Hematopoietic multipotent progenitor cell (in vitro differentiated cells): ENCODE results near the gene DVL3. TPM values are rescaled to one million over a fixed set of nuclear protein-coding genes. Genes with fewer than 3 reads are reported as not detected.
"Not testable (repeated sequence)": the region's sequence is repeated elsewhere in the genome, so short reads cannot be mapped to it uniquely, and the experiment has no call there.

Source experiments
- DNase-seq, 3 donors: peaks; one replicate each; pipeline ENCODE4 v3.0.0-alpha.2; 2011 to 2015; ENCODE audit warnings: low read depth in 2 of 3, low spot score in 2 of 3
- total RNA-seq: library from RNA; depleted of rRNA; stranded (reverse); fragments of >200 nt; gene quantifications from one replicate; pipeline ENCODE4 v1.2.3, GENCODE V29; 2012

Gene DVL3
- total RNA-seq, 1 donor: 38.0 TPM

DNA sequence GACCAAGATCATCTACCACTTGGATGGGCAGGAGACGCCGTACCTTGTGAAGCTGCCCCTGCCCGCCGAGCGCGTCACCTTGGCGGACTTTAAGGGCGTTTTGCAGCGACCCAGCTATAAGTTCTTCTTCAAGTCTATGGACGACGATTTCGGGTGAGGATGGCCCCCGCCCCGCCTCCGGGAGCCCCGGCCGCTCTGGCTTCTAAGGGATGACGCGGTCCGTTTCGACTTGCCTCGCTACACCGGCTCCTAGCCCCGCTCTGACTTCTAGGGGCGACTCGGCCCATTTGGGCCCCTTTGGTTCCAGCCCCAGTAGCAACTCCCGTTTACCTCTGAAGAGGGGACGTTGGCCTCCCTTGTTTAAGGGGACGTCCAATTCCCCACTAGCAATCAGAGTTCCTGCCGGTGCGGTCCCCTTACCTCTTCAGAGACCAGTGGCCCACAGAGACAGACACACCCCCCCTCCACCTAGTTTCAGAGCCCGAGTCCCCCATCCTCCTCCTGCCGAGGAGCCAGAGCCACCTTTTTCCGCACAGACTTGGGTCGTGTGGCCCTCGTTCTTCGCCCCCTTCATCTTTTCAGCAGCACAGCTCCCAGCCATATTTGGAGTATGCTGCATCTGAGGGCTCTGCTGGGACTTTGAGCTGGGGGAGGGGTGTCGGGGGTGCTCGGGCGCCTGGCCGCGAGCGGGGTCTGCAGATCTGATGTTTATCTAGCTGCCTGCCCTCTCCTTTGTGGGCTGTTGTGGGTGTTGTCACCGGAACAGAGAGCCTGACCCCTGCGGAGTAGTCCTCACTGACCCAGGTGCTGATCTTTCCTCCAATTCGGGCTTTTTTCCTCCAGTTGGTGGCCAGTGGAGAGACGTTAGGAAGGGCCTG is 706 bp downstream of the DVL3 start:
- DNase-seq: peak in 2 of 3 donors; percentile 21 to 33

GRCh38 chr3:184156522-184156955 is 1.4 kb downstream of the DVL3 start:
- DNase-seq: no peak

DNA sequence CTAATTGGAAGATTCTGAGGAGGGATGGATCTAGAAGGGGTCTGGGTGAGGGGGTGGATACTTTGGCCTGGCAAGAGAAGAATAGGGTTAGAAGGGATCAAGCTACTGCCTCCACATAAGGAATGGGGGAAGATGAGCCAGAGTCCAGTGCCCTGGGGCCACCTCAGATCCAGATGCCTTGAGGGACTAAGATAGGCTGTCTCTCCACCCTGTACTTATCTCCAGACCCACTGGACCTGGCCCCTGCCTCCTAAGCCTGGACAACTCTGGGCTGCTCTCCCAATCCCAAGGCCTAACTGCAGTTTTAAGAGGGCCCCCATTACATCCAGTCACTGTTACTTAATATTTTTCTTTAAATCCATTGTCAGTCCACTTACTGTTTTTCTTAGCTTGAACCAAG is 2.0 kb downstream of the DVL3 start:
- DNase-seq: no peak

- DNase-seq: no peak
These were observed 3.2 kb downstream of the DVL3 start for GRCh38 chr3:184158404-184158803.

DNA sequence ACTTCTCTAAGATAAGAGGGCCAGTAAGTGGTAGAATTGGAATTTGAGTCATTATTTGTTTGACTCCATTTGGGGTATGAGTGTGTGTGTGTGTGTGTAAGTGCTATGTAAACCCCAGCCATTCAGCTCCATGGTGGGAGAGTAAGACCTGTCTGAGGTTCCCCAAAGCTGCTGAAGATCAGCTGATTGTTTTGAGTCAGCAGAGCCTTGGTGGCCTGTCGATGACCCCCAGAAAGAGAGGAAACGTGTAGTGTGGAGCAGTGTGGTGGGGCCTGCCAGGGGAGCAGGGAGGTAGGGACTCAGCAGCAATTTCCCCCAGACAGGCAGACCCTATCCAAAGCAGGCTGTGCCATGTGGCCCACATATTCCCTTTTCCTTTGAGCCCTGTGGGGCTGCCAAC is 5.3 kb downstream of the DVL3 start:
- no peak for DNase-seq

- DNase-seq: not testable (repeated sequence)
These were observed 7.4 kb downstream of the DVL3 start for GRCh38 chr3:184162571-184163070.

DNA sequence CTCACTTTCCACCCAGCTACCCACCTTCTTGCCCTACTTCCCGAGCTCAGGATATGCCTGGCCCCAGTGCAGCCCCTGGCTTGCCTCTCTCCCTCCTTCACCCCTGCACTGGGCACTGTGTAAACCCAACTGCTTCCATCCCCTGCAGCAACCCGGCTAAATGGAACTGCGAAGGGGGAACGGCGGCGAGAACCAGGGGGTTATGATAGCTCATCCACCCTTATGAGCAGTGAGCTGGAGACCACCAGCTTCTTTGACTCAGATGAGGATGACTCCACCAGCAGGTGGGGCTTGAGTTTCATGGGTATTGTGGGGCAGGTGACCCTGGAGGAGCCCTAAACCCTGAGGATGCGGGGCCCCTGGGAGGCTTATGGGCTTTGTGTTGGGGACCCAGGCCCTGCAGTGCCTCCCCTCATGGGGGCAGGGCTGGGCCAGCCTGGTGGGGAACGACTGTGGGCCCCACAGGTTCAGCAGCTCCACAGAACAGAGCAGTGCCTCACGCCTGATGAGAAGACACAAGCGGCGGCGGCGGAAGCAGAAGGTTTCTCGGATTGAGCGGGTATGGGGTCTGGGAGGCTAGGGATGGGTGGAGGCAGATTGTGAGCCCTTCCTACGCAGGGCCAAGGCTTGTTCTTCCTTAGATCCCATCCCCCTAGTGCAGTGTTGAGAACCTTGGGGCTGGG is 9.6 kb downstream of the DVL3 start:
- DNase-seq: no peak

GRCh38 chr3:184165543-184165942 is 10.4 kb downstream of the DVL3 start:
- no peak for DNase-seq

DNA sequence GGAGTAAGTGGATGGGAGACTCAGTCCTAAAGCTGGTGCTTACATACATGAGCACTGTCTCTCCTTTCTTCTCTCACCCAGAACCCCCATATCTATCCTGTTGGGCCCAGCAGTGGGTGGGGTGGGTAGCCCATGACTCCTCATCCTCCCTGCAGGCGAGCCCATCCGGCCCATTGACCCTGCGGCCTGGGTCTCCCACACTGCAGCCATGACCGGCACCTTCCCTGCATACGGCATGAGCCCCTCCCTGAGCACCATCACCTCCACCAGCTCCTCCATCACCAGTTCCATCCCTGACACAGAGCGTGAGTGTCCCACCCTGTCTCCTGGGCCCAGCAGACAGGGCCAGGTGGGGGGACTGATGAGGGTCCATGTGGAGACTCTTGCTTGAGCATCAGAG is 11.5 kb downstream of the DVL3 start:
- no peak for DNase-seq

GRCh38 chr3:184167786-184168185 is 12.6 kb downstream of the DVL3 start:
- DNase-seq: no peak

DNA sequence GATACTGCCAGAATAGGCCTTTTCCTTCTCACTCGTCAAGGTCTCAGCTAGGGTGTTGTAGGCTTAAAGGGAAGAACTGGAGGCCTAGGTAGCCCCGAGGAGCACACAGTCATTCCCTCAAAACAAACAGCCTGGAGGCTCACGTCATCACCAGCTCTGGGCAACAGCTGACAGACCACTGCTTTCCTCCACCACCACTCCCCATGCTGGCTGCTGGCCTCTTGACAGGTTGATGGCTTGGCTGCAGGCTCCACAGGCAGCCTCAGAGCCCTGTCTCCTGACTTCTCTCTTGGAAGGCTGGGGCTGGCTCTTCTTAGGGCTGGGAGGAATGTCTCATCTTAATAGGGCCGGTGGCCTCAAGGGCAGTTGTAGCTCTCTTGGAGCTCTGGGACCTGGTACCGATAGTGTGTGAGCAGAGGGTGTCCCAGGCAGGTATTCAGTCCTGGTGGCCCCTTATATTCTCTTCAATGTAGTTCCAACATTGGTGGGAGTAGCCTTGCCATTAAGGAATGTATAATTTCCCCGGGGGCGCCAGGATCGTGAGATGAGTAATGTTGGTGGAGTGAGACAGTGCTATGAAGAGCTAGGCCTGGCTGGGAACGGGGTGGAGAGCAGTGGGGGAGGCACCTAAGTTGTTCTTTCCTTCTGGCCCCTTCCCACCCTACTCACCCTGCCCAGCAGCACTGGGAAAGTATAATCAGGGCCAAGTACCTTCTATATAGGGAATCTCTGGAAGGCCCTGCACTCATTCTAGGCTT is 13.4 kb downstream of the DVL3 start:
- no peak for DNase-seq

DNA sequence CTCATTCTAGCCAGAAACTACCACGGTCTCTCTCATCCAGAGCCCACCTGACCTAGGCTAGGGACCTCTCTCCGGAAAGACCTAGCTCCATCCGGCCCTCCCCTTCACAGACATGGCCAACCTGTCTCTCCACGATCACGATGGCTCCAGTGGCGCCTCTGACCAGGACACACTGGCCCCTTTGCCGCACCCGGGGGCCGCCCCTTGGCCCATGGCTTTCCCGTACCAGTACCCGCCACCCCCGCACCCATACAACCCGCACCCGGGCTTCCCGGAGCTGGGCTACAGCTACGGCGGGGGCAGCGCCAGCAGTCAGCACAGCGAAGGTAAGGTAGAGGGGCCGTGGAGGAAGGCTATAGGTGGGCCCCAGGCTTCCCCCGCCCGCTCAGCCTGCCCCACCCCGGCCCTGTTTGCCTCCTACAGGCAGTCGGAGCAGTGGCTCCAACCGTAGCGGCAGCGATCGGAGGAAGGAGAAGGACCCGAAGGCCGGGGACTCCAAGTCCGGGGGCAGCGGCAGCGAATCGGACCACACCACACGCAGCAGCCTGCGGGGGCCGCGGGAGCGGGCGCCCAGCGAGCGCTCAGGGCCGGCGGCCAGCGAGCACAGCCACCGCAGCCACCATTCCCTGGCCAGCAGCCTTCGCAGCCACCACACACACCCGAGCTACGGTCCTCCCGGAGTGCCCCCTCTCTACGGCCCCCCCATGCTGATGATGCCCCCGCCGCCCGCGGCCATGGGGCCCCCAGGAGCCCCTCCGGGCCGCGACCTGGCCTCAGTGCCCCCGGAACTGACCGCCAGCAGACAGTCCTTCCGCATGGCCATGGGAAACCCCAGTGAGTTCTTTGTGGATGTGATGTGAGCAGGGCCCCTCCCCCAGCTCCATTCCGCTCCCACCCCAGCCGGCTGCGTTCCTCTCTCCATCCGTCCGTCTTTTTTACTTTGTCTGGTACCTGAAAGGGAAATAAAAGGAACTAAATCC is 15.0 kb downstream of the DVL3 start:
- DNase-seq: no peak

DNA sequence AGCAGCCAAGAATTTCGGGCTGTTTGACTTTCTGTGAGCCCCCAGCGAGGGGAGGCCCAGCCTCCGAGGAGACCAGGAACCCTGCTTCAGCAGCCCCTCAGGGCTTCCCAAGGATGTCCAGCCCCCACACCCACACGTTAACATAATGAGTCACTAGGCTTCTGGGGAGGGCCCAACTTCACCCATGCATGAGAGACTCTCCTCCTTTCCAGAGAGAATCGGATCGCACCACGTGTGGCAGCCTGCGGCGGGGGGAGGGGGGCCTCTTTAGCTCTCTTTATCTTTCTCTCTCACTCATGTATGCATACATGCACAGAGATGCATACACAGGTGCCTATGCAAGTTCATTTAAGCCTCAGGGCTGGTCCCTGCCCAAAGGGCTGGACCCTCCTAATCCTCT is 16.4 kb downstream of the DVL3 start:
- DNase-seq: no peak

DNA sequence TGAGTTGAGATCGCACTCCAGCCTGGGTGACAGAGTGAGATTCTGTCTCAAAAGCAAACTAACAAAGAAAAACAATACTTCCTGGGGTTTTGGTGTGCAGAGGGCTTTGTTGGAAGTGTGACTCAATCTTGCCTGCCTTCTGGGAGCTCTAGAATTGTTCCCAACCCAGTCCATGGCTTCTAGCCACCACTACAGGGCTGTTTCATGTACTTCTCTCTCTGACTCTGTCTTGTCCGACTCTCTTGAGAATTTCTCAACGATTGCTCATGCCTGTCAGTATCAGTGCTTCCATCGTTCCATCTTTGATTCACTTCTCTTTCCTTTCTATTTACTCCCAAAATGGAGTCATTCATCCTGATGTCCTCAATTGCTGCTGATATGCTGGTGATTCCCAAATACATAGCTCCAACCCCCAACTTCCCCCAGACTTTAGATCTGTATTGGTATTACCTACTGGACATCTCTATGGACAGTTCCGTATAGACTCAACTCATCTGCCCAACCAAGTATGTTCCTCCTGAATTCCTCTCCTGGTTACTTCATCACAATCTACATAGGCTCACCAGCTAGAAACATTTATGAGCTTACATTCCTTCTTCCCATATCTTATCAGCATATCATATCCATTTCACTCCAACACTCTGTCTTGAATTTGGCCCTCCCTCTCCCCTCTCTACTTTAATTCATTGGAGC is 17.6 kb downstream of the DVL3 start:
- no peak for DNase-seq

- no peak for DNase-seq
These were observed 18.2 kb downstream of the DVL3 start for GRCh38 chr3:184173374-184173722.

- no peak for DNase-seq
These were observed 19.1 kb downstream of the DVL3 start for GRCh38 chr3:184174284-184174645.

DNA sequence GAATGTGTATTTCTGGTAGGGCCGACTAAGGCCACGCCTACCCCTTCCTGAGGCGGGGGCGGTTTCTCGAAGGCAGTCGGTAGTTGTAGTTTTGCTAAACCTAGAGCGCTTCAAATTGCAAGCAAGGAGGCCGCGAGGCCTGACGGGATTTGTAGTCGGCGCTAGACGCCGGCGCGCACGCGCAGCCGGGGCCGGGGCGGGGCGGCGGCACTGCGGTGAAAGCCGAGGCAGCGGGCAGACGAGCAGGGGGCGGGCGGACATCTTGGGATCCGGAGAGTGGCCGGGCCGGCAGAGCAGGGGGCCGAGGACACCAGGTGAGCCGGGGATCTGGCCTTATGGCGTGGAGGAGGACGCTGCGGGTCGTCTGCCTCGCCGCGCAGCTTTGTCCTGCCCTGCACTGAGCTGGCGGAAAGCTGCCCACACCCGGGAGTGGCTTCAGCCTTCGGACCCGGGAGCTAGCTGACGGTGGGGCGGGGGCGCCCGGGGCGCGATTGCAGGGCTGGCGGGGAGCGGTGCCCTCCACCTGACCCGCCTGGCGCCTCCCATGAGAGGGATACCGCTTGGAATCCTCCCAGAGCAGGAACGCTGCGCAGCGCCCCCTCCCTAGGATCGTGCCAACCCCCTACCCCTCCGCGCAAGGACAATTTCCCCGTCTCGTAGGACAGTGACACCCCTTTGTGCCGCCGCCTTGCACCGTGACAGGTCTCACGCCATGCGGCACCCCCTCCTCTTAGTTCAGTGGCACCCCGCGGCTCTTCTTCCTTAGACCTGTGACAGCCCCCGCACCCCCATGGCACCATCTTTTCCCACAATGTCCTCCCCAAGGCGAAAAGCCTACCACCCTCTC is 19.7 kb downstream of the DVL3 start, which contains the start of gene AP2M1:
Gene AP2M1 (plus strand): TSS at position 210 of the 847 bp plus-strand sequence. CDS start 2,139 bp downstream, outside the sequence.
- peak; percentile 93 to 99 (median 98) for DNase-seq

DNA sequence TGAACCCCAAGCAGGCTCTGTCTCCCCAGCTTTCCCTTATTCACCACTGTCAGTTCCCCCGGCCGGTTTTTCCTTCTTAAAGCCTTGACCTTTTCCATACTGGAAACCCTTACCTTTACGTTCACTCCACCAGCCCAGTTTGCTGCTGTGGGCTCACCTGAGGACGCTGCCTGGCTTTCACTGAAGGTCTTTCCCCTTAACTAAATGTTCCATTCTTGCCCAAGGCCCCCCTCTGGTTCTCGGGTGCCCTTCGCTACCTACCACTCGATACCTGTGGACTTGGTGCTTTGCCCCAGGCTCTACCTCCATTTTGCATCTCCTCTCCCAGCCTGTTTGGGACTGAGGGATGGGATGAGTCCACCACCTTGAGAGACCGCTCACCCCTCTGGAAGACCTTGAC is 20.3 kb downstream of the DVL3 start:
- DNase-seq: no peak
